HG02763 (cell line): ENCODE results near the gene TSHR.
A peak's percentile ranks its signal among the peaks of the same experiment; 100 is the strongest.
"Not testable (repeated sequence)": the region's sequence is repeated elsewhere in the genome, so short reads cannot be mapped to it uniquely, and the experiment has no call there.

Experiments used
- ATAC-seq: cut with Tn5 transposase; IDR thresholded peaks from one replicate; pipeline ENCODE4 v1.9.1; 2021; ENCODE audit warnings: mild to moderate bottlenecking, moderate library complexity; ENCODE audit not compliant: unreplicated experiment

TSHR gene

GRCh38 chr14:81062816-81063215 is 107.4 kb downstream of the TSHR start:
- peak; percentile 57 for ATAC-seq

- ATAC-seq, result no peak
Observed at GRCh38 chr14:81066672-81067071, 111.3 kb downstream of the TSHR start.

- ATAC-seq, result no peak
Observed at GRCh38 chr14:81067156-81067555, 111.7 kb downstream of the TSHR start.

GRCh38 chr14:81068176-81068782 is 112.9 kb downstream of the TSHR start:
- no peak for ATAC-seq

GRCh38 chr14:81070511-81070910 is 115.1 kb downstream of the TSHR start:
- ATAC-seq, result no peak

GRCh38 chr14:81085596-81085995 is 130.2 kb downstream of the TSHR start:
- no peak for ATAC-seq

GRCh38 chr14:81087230-81087629 is 131.8 kb downstream of the TSHR start:
- ATAC-seq, result no peak

GRCh38 chr14:81091139-81091538 is 135.7 kb downstream of the TSHR start:
- ATAC-seq, result no peak

GRCh38 chr14:81091660-81092059 is 136.2 kb downstream of the TSHR start:
- ATAC-seq, result no peak

GRCh38 chr14:81093651-81094050 is 138.2 kb downstream of the TSHR start:
- ATAC-seq, result no peak

- no peak for ATAC-seq
Observed at GRCh38 chr14:81095539-81095938, 140.1 kb downstream of the TSHR start.

GRCh38 chr14:81096656-81097055 is 141.2 kb downstream of the TSHR start:
- no peak for ATAC-seq

- ATAC-seq, result no peak
Observed at GRCh38 chr14:81102217-81102616, 146.8 kb downstream of the TSHR start.

GRCh38 chr14:81103443-81103842 is 148.0 kb downstream of the TSHR start:
- no peak for ATAC-seq

GRCh38 chr14:81105378-81105777 is 150.0 kb downstream of the TSHR start:
- ATAC-seq, result no peak

- ATAC-seq, result no peak
Observed at GRCh38 chr14:81105961-81106360, 150.5 kb downstream of the TSHR start.

GRCh38 chr14:81110186-81110585 is 154.8 kb downstream of the TSHR start:
- ATAC-seq, result no peak

- ATAC-seq, result no peak
Observed at GRCh38 chr14:81113176-81113575, 157.8 kb downstream of the TSHR start.

- ATAC-seq, result not testable (repeated sequence)
Observed at GRCh38 chr14:81113945-81114820, 158.8 kb downstream of the TSHR start.

- no peak for ATAC-seq
Observed at GRCh38 chr14:81120501-81120900, 165.1 kb downstream of the TSHR start.

- ATAC-seq, result peak; percentile 100
Observed at GRCh38 chr14:81122326-81122725, 166.9 kb downstream of the TSHR start.

- no peak for ATAC-seq
Observed at GRCh38 chr14:81123811-81124210, 168.4 kb downstream of the TSHR start.
